Measurements from ENCODE around the gene LIF. TPM values are rescaled to one million over a fixed set of nuclear protein-coding genes. Genes with fewer than 3 reads are reported as not detected.

LIF gene
- total and polyA plus RNA-seq, 2 of the 4 experiments (the other 2 are of a cell fraction) = 130 to 214 TPM

DNA sequence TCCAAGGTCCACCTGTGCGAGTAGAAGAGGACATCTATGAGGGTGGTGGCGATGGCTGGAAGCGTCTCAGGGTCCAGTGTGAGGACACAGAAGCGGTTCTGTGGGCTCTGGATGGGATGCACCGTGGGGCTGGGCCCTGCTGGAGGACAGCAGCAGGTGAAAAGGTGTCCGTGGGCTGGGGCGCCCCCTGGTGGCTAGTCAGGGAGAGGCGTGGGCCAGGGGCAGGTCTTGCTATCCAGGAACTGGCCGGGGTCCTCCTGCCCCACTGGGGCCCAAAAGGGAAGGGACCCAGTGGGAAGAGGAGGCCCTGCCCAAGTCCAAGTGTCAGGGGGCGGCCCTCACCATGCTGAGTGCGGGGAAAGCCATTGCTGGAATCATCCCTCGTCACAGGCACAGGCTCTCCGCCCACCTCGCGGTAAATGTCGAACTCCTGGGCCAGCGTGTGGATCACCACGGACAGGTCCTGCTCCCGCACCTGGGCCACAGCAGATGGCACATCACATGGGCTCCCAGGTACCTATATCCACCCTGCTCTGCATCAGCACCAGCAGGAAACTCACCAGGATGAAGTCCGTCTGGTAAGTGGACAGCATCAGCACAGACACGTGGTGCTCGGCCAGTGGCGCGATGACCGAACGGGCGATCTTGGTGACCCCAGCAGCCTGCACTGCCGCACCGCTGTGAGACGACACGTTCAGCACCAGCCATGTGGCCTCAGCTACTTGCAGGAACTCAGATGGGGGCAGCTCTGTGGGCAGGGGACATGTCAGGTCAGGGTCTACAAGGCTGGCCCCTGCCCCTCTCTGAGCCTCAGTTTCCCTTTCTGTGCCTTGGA, 40.5 kb upstream of the LIF start:
- peak; percentile 46 for DNase-seq

More for the DNA sequence above, 40.5 kb upstream of the LIF start:
- in situ Hi-C loops (cut with MboI; ENCODE audit: low sequenced_read_pairs) = no loop called here
- intact Hi-C loops (cut with micrococcal nuclease) = no loop called here
- Histone ChIP-seq H2BK20ac (ENCODE audit: low read depth, low read length) (no peak overlapping the region), H2BK5ac (ENCODE audit: low read depth, low read length, poor library complexity, severe bottlenecking) (no peak overlapping the region), H3K18ac (ENCODE audit: low read depth, low read length) (no peak overlapping the region), H3K4me2 (ENCODE audit: low read depth, low read length) (no peak overlapping the region), H3K9me3 (ENCODE audit: control insufficient read depth, insufficient read depth, low read length) (no peaks in the 10 kb centered on the region), H3K56ac (ENCODE audit: extremely low read depth, insufficient read depth, low read length) (no peak overlapping the region), H3K4ac (ENCODE audit: low read depth, low read length) (no peak overlapping the region), H2AK9ac (replicated peaks; ENCODE audit: low read depth, low read length, poor library complexity) (peak overlapping the region; percentile 74), H3K9me1 (ENCODE audit: insufficient read depth, low read length) (peaks cover 6% of the 10 kb centered on the region), H3K23ac (ENCODE audit: low read depth, low read length) (no peak overlapping the region), H4K5ac (ENCODE audit: low read depth, low read length) (no peak overlapping the region), H3K36me3 (ENCODE audit: control insufficient read depth, insufficient read depth, low read length) (peaks cover 30% of the 10 kb centered on the region), H3K27me3 (ENCODE audit: control insufficient read depth, insufficient read depth, low read length) (no peaks in the 10 kb centered on the region), H3K79me1 (ENCODE audit: low read depth in 1 of 2, low read length in 2 of 2) (peaks cover 0 to 14% of the 10 kb centered on the region in 2 experiments; a peak in 3 of 4 replicates), H3K4me1 (ENCODE audit: control insufficient read depth, insufficient read depth, low read length) (peaks cover 20% of the 10 kb centered on the region; the same call in 1 of the 2 replicates), H2BK120ac (ENCODE audit: low read depth, low read length) (no peak overlapping the region), H3K27ac (ENCODE audit: insufficient read depth, low read length) (no peak overlapping the region), H3K4me3 (ENCODE audit: insufficient read depth, low read depth, low read length) (no peak overlapping the region), H4K20me1 (ENCODE audit: insufficient read depth, low read length) (peaks cover 15% of the 10 kb centered on the region), H2AFZ (replicated peaks; ENCODE audit: low read length, poor library complexity) (peak overlapping the region; percentile 19), H3K14ac (replicated peaks; ENCODE audit: low read depth, low read length) (no peak overlapping the region), H2AK5ac (ENCODE audit: low read depth, low read length) (peak overlapping the region; percentile 83), H2BK15ac (ENCODE audit: low read depth, low read length) (no peak overlapping the region), H4K8ac (ENCODE audit: low read depth in 2 of 2, low read length in 2 of 2) (no peak overlapping the region), H4K91ac (ENCODE audit: insufficient read depth, low read depth, low read length) (no peak overlapping the region), H3K9ac (ENCODE audit: low read depth, low read length) (no peak overlapping the region)
- TF ChIP-seq NFE2L2 (IDR thresholded peaks at IDR 0.05; ENCODE audit: low read depth, low read length) (no peak), POLR2A (IDR thresholded peaks at IDR 0.05; ENCODE audit: low read depth, low read length) (peak; percentile 39; the same call in 1 of the 2 replicates), BHLHE40 (IDR thresholded peaks at IDR 0.05; ENCODE audit: low read depth, low read length) (no peak), RCOR1 (IDR thresholded peaks at IDR 0.05; ENCODE audit: insufficient replicate concordance, low read length) (no peak), MXI1 (IDR thresholded peaks at IDR 0.05; ENCODE audit: borderline replicate concordance, low read depth, low read length) (no peak), MAFK (IDR thresholded peaks at IDR 0.05; ENCODE audit: low read depth, low read length) (no peak), SMC3 (IDR thresholded peaks at IDR 0.05; ENCODE audit: low read depth, low read length) (peak; percentile 65), FOS (IDR thresholded peaks at IDR 0.05; ENCODE audit: low read depth, low read length) (no peak), MAZ (IDR thresholded peaks at IDR 0.05; ENCODE audit: borderline replicate concordance, low read depth, low read length) (no peak), RAD21 (IDR thresholded peaks at IDR 0.05; ENCODE audit: low read length) (peak; percentile 81), CEBPB (IDR thresholded peaks at IDR 0.05; ENCODE audit: low read depth, low read length) (no peak)
- TF ChIP-seq, protein P1, sequence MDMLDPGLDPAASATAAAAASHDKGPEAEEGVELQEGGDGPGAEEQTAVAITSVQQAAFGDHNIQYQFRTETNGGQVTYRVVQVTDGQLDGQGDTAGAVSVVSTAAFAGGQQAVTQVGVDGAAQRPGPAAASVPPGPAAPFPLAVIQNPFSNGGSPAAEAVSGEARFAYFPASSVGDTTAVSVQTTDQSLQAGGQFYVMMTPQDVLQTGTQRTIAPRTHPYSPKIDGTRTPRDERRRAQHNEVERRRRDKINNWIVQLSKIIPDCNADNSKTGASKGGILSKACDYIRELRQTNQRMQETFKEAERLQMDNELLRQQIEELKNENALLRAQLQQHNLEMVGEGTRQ (IDR thresholded peaks at IDR 0.05; ENCODE audit: low read depth, low read length) = no peak
- TF ChIP-seq, protein P2, sequence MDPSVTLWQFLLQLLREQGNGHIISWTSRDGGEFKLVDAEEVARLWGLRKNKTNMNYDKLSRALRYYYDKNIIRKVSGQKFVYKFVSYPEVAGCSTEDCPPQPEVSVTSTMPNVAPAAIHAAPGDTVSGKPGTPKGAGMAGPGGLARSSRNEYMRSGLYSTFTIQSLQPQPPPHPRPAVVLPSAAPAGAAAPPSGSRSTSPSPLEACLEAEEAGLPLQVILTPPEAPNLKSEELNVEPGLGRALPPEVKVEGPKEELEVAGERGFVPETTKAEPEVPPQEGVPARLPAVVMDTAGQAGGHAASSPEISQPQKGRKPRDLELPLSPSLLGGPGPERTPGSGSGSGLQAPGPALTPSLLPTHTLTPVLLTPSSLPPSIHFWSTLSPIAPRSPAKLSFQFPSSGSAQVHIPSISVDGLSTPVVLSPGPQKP (IDR thresholded peaks at IDR 0.05; ENCODE audit: borderline replicate concordance, low read depth, low read length) = no peak
- TF ChIP-seq, protein P3, sequence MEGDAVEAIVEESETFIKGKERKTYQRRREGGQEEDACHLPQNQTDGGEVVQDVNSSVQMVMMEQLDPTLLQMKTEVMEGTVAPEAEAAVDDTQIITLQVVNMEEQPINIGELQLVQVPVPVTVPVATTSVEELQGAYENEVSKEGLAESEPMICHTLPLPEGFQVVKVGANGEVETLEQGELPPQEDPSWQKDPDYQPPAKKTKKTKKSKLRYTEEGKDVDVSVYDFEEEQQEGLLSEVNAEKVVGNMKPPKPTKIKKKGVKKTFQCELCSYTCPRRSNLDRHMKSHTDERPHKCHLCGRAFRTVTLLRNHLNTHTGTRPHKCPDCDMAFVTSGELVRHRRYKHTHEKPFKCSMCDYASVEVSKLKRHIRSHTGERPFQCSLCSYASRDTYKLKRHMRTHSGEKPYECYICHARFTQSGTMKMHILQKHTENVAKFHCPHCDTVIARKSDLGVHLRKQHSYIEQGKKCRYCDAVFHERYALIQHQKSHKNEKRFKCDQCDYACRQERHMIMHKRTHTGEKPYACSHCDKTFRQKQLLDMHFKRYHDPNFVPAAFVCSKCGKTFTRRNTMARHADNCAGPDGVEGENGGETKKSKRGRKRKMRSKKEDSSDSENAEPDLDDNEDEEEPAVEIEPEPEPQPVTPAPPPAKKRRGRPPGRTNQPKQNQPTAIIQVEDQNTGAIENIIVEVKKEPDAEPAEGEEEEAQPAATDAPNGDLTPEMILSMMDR (conservative IDR thresholded peaks at IDR 0.05; ENCODE audit: low read depth, low read length) = peak; percentile 75
- 84% methylated on average over 11 of the region's 31 CpGs; no CpG with 5 or more reads in 1 of the 2 experiments for WGBS, 2 experiments (ENCODE audit: extremely low coverage in 2 of 2, insufficient read length in 1 of 2)
- BruUV-seq (replicated peaks) = no TSS peak
- CTCF ChIA-PET = interaction anchor here (0.6 to 2.0 kb wide), 9 partner anchors 10 to 101 kb away, joined by 3 to 9 read pairs (median 5); no protein-coding TSS in a partner anchor
- dilution Hi-C loops (cut with HindIII; ENCODE audit: low sequenced_read_pairs, unreplicated experiment) = no loop called here
- ATAC-seq (ENCODE audit: low read depth) = no peak
- POLR2A ChIA-PET (ENCODE audit: unreplicated experiment) = interaction anchor here (0.8 to 1.1 kb wide), 2 partner anchors 25 to 100 kb away, joined by 4 to 5 read pairs; partner anchors contain the start of gene RNF215
